Panc1 (cell line): ENCODE measurements around the gene OR10J4. TPM values are rescaled to one million over a fixed set of nuclear protein-coding genes. Genes with fewer than 3 reads are reported as not detected.

Experiments
- ATAC-seq: fragments of 200-7000 bp; cut with Tn5 transposase; 2 replicates; pipeline ENCODE4 v1.9.1; 2020; ENCODE audit warnings: mild to moderate bottlenecking, moderate library complexity
- Bru-seq: library from RNA; stranded (reverse); fragments of 400-500 nt; gene quantifications from one replicate; lab custom pipeline; 2021; lab: Mats Ljungman, UMichigan
- BruChase-seq, 2 experiments: library from RNA; stranded (reverse); fragments of 400-500 nt; gene quantifications; one replicate each; lab custom pipeline; 2021; lab: Mats Ljungman, UMichigan
- BruUV-seq: library from RNA; stranded (reverse); fragments of 400-500 nt; replicated peaks from 2 replicates; lab custom pipeline; 2021; lab: Mats Ljungman, UMichigan
- CTCF ChIA-PET: fragments of 300-600 bp; sonication (Branson Sonifier 250); formaldehyde crosslinking; loops from one replicate; lab custom pipeline; 2022; ENCODE audit warnings: antibody characterized with exemption; lab: Charles Lee
- POLR2A ChIA-PET: fragments of 300-600 bp; sonication (Branson Sonifier 250); formaldehyde crosslinking; loops from one replicate; lab custom pipeline; 2022; ENCODE audit warnings: antibody characterized with exemption; lab: Charles Lee
- DNase-seq: peaks from one replicate; pipeline ENCODE4 v3.0.0-alpha.2; 2010; ENCODE audit warnings: low read depth, low spot score
- H3K27ac ChIP-seq: 2 replicates; pipeline ENCODE4 v1.5.1; 2011; ENCODE audit warnings: mild to moderate bottlenecking, low read length, inconsistent platforms
- H3K27me3 ChIP-seq: fragments of 200-500 bp; sonication (Bioruptor generic); 2 replicates; pipeline ENCODE4 v1.6.0; 2014; ENCODE audit warnings: low read length, inconsistent platforms; ENCODE audit not compliant: control insufficient read depth, insufficient read depth
- H3K36me3 ChIP-seq: fragments of 200-500 bp; sonication (Bioruptor generic); 2 replicates; pipeline ENCODE4 v1.5.1; 2014; ENCODE audit warnings: inconsistent platforms, mild to moderate bottlenecking, low read length, moderate library complexity; ENCODE audit not compliant: control insufficient read depth, insufficient read depth
- H3K4me1 ChIP-seq: 2 replicates; pipeline ENCODE4 v1.5.1; 2011; ENCODE audit warnings: inconsistent platforms, mild to moderate bottlenecking, low read length, moderate library complexity; ENCODE audit not compliant: control insufficient read depth, insufficient read depth
- H3K4me3 ChIP-seq, 2 experiments: 2 replicates each; pipeline ENCODE4 v1.5.1; 2011 to 2012; ENCODE audit warnings: low read depth in 2 of 2, low read length in 2 of 2, mild to moderate bottlenecking in 2 of 2, inconsistent platforms in 1 of 2, moderate library complexity in 1 of 2
- H3K9me3 ChIP-seq: fragments of 200-500 bp; sonication (Bioruptor generic); 2 replicates; pipeline ENCODE4 v1.5.1; 2014; ENCODE audit warnings: low read depth, mild to moderate bottlenecking, inconsistent platforms, low read length, moderate library complexity; ENCODE audit not compliant: control insufficient read depth, insufficient read depth
- SIN3A ChIP-seq: IDR thresholded peaks from 2 replicates; pipeline ENCODE4 v1.6.1; 2012; ENCODE audit warnings: low read depth, mild to moderate bottlenecking, low read length, moderate library complexity, borderline replicate concordance; ENCODE audit not compliant: insufficient read depth
- TCF7L2 ChIP-seq: IDR thresholded peaks from 2 replicates; pipeline ENCODE4 v1.6.1; 2011; ENCODE audit warnings: mild to moderate bottlenecking, low read depth, low read length, inconsistent platforms
- in situ Hi-C: cut with HindIII; loops from 2 replicates; pipeline ENCODE4 v1.10.0; 2016; ENCODE audit warnings: low sequenced_read_pairs, low pct_unique_long_range_greater_than_20kb
- intact Hi-C: fragments of 100-400 bp; cut with micrococcal nuclease; formaldehyde crosslinking; loops from one replicate; pipeline ENCODE4 v1.10.0; 2022; ENCODE audit not compliant: unreplicated experiment
- long read RNA-seq: library from polyadenylated mRNA; unstranded; transcript quantifications from one replicate; pipeline ENCODE4 v2.0.0, GENCODE V29; 2021; ENCODE audit not compliant: unreplicated experiment
- polyA plus RNA-seq: library from polyadenylated mRNA; unstranded; fragments of >200 nt; gene quantifications from one replicate; pipeline ENCODE4 v1.2.1, GENCODE V29; 2012; ENCODE audit warnings: missing spikeins; ENCODE audit not compliant: insufficient read length
- total RNA-seq: library from RNA; stranded (reverse); gene quantifications from one replicate; pipeline ENCODE4 v1.2.1, GENCODE V29; 2021; ENCODE audit not compliant: unreplicated experiment
- TF ChIP-seq, protein P1 (sequence below), 2 experiments: IDR thresholded peaks; 2 replicates each; pipeline ENCODE4 v1.6.1; 2011 to 2012; ENCODE audit warnings: low read depth in 2 of 2, control low read depth in 1 of 2, low read length in 1 of 2, mild to moderate bottlenecking in 1 of 2, moderate library complexity in 1 of 2; ENCODE audit not compliant: insufficient read depth in 1 of 2
- TF ChIP-seq, protein P2 (sequence below): fragments of 450-650 bp; IDR thresholded peaks from 2 replicates; pipeline ENCODE4 v1.5.1; 2017; ENCODE audit warnings: mild to moderate bottlenecking

OR10J4 gene
- total RNA-seq (not detected), Bru-seq, nascent RNA (not detected), BruChase-seq, experiment 1, labeled RNA remaining after a 2-hour chase (not detected), BruChase-seq, experiment 2, labeled RNA remaining after a 6-hour chase (not detected)
- not detected for polyA plus RNA-seq
- long read RNA-seq = 0 reads

- no peak for ATAC-seq
- BruUV-seq = no TSS peak
- Histone ChIP-seq H3K4me1 (no peaks in the 10 kb centered on the region), H3K4me3 (no peak within 1 kb of the TSS), H3K9me3 (no peaks in the 10 kb centered on the region), H3K27me3 (no peaks in the 10 kb centered on the region), H3K27ac (no peak within 1 kb of the TSS), H3K36me3 (no peaks in the 10 kb centered on the region)
- intact Hi-C loops (no loop called here), in situ Hi-C loops (no loop called here)
- ChIA-PET POLR2A (no interaction called here), CTCF (no interaction called here)
- DNase-seq = no peak
- TF ChIP-seq, protein P1, sequence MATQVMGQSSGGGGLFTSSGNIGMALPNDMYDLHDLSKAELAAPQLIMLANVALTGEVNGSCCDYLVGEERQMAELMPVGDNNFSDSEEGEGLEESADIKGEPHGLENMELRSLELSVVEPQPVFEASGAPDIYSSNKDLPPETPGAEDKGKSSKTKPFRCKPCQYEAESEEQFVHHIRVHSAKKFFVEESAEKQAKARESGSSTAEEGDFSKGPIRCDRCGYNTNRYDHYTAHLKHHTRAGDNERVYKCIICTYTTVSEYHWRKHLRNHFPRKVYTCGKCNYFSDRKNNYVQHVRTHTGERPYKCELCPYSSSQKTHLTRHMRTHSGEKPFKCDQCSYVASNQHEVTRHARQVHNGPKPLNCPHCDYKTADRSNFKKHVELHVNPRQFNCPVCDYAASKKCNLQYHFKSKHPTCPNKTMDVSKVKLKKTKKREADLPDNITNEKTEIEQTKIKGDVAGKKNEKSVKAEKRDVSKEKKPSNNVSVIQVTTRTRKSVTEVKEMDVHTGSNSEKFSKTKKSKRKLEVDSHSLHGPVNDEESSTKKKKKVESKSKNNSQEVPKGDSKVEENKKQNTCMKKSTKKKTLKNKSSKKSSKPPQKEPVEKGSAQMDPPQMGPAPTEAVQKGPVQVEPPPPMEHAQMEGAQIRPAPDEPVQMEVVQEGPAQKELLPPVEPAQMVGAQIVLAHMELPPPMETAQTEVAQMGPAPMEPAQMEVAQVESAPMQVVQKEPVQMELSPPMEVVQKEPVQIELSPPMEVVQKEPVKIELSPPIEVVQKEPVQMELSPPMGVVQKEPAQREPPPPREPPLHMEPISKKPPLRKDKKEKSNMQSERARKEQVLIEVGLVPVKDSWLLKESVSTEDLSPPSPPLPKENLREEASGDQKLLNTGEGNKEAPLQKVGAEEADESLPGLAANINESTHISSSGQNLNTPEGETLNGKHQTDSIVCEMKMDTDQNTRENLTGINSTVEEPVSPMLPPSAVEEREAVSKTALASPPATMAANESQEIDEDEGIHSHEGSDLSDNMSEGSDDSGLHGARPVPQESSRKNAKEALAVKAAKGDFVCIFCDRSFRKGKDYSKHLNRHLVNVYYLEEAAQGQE (IDR thresholded peaks at IDR 0.05; ENCODE audit: insufficient read depth in 1 of 2, low read depth in 2 of 2, low read length in 1 of 2) = no peak
- no peak for TF ChIP-seq TCF7L2
- TF ChIP-seq, protein P2, sequence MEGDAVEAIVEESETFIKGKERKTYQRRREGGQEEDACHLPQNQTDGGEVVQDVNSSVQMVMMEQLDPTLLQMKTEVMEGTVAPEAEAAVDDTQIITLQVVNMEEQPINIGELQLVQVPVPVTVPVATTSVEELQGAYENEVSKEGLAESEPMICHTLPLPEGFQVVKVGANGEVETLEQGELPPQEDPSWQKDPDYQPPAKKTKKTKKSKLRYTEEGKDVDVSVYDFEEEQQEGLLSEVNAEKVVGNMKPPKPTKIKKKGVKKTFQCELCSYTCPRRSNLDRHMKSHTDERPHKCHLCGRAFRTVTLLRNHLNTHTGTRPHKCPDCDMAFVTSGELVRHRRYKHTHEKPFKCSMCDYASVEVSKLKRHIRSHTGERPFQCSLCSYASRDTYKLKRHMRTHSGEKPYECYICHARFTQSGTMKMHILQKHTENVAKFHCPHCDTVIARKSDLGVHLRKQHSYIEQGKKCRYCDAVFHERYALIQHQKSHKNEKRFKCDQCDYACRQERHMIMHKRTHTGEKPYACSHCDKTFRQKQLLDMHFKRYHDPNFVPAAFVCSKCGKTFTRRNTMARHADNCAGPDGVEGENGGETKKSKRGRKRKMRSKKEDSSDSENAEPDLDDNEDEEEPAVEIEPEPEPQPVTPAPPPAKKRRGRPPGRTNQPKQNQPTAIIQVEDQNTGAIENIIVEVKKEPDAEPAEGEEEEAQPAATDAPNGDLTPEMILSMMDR = no peak
- no peak for TF ChIP-seq SIN3A
Observed at GRCh38 chr1:159431904-159432303, at the start of gene OR10J4. Gene OR10J4, plus strand, starts transcription at chr1:159432204.

DNA sequence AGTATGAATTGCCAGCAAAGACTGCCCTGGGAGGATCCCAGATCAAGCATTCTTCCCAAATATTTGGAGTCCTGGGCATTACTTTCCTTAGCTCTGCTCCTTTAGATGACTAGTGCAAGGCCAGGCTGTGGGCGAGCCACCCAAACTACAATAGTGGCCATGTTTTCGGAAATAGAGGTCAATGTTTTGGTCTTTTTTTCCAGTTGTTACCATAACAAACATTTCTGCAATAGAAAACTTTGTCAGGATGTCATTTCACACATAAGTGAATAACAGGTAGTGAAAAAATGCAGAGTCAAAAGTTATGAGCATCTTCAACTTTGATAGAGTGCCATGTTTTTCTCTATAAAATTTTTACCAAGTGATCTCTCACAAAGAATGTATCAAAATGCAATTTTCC lies 25.2 kb upstream of the OR10J4 start:
- no TSS peak for BruUV-seq
- Histone ChIP-seq H3K27ac (no peak overlapping the region), H3K9me3 (no peaks in the 10 kb centered on the region), H3K4me1 (no peaks in the 10 kb centered on the region), H3K4me3 (no peak overlapping the region), H3K36me3 (no peaks in the 10 kb centered on the region), H3K27me3 (no peaks in the 10 kb centered on the region)
- DNase-seq (no peak), ATAC-seq (no peak)
- in situ Hi-C loops = no loop called here
- intact Hi-C loops = no loop called here
- no peak for TF ChIP-seq TCF7L2
- TF ChIP-seq, protein P2 = no peak
- ChIA-PET POLR2A (no interaction called here), CTCF (no interaction called here)
